ENCODE measurements around the gene POP4.

DNA sequence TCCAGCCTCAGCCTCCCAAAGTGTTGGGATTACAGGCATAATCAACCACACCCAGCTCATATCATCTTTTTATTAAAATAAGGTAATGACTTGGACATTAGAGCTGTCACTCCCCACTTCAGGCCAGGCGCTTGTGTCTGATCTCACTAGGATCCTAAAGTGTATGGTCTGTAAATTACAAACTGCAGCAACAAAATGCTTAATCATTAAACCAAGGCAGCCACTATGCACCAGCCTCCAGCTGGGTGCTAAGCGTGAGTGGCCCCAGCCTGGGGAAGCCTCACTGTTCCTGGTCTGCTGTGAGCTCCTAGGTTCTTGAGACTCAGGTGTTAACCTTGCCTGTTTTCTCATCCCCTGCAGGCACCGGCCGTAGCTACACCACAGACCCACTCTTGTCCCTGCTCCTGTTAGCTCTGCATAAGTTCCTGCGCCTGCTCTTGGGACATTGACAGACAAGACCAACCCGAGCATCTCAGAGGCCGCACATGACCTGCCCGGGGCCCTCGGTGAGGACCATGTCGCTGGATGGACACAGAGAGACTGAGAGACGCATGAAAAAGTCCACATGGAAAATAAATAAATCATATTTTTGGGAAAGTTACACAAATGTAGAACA is 42.5 kb upstream of the POP4 start:
- TF ChIP-seq CTCF (IDR thresholded peaks at IDR 0.05; ENCODE audit: borderline replicate concordance, extremely low read depth, low read length, poor library complexity, severe bottlenecking) = no peak
- TF ChIP-seq EZH2 (IDR thresholded peaks at IDR 0.05; ENCODE audit: borderline replicate concordance, low read depth, low read length, severe bottlenecking) = no peak

Data from DND-41 (cell line).